Muscle of leg (tissue), 16 donors: Measurements from ENCODE around the gene OR4C45. TPM values are rescaled to one million over a fixed set of nuclear protein-coding genes. Genes with fewer than 3 reads are reported as not detected.
"Not testable (repeated sequence)": the region's sequence is repeated elsewhere in the genome, so short reads cannot be mapped to it uniquely, and the experiment has no call there.

Source experiments
- DNase-seq: peaks from one replicate; pipeline ENCODE4 v3.0.0; 2013
- H3K27ac ChIP-seq: one replicate; pipeline ENCODE4 v1.5.1; 2013; ENCODE audit warnings: mild to moderate bottlenecking, low read length, control low read depth
- H3K27me3 ChIP-seq: one replicate; pipeline ENCODE4 v1.6.1; 2013; ENCODE audit warnings: low read length; ENCODE audit not compliant: control insufficient read depth, insufficient read depth
- H3K36me3 ChIP-seq: one replicate; pipeline ENCODE4 v1.6.1; 2013; ENCODE audit warnings: low read length; ENCODE audit not compliant: control insufficient read depth, insufficient read depth
- H3K4me1 ChIP-seq: one replicate; pipeline ENCODE4 v1.6.1; 2013; ENCODE audit warnings: low read length; ENCODE audit not compliant: control insufficient read depth, insufficient read depth
- H3K4me3 ChIP-seq: one replicate; pipeline ENCODE4 v1.5.1; 2013; ENCODE audit warnings: low read length, control low read depth
- H3K9me3 ChIP-seq: replicated peaks from 2 replicates; pipeline ENCODE4 v1.6.1; 2013; ENCODE audit warnings: low read depth, low read length; ENCODE audit not compliant: control insufficient read depth
- WGBS: methylation state at CpG from one replicate; pipeline ENCODE4 v1.1.5; 2013; ENCODE audit warnings: missing lambda C conversion rate; ENCODE audit not compliant: insufficient coverage; 5-methylcytosine and 5-hydroxymethylcytosine counted together
- long read RNA-seq, 11 donors: transcript quantifications; one replicate each; lab custom pipeline, GENCODE V29; 2026
- polyA plus RNA-seq, 8 donors: library from polyadenylated mRNA; unstranded; fragments of 120-200 nt; gene quantifications; one replicate each; pipeline versions ENCODE4 v1.2.1 to v1.2.3, GENCODE V29; 2013; ENCODE audit warnings: inconsistent platforms in 1 of 8, low replicate concordance in 1 of 8; ENCODE audit not compliant: insufficient read length in 8 of 8, insufficient read depth in 1 of 8
- total RNA-seq: library from RNA; stranded (reverse); fragments of 120-200 nt; gene quantifications from one replicate; pipeline ENCODE4 v1.2.4, GENCODE V29; 2013

The OR4C45 gene
- total RNA-seq, result not detected
- polyA plus RNA-seq, result not detected
- long read RNA-seq, donor 1, result 0 reads
- long read RNA-seq, donor 2, result 0 reads
- long read RNA-seq, donor 3, result 0 reads
- long read RNA-seq, donor 4, result 0 reads
- long read RNA-seq, donor 5, result 0 reads
- long read RNA-seq, donor 6, result 0 reads
- long read RNA-seq, donor 7, result 0 reads
- long read RNA-seq, donor 8, result 0 reads
- long read RNA-seq, donor 9, result 0 reads
- long read RNA-seq, donor 10, result 0 reads
- long read RNA-seq, donor 11, result 0 reads

GRCh38 chr11:50032574-50032973, at the start of gene OR4C45:
Gene OR4C45, plus strand, starts transcription at chr11:50032874.
- Histone ChIP-seq H3K27ac (no peak within 1 kb of the TSS), H3K4me3 (no peak within 1 kb of the TSS), H3K27me3 (no peaks in the 10 kb centered on the region), H3K4me1 (no peaks in the 10 kb centered on the region), H3K36me3 (no peaks in the 10 kb centered on the region), H3K9me3 (peaks cover 25% of the 10 kb centered on the region)
- no peak for DNase-seq

GRCh38 chr11:49995565-49995964, 37.1 kb upstream of the OR4C45 start:
- Histone ChIP-seq H3K27ac (no peak overlapping the region), H3K9me3 (peaks cover 37% of the 10 kb centered on the region), H3K27me3 (no peaks in the 10 kb centered on the region), H3K36me3 (no peaks in the 10 kb centered on the region), H3K4me3 (no peak overlapping the region), H3K4me1 (no peaks in the 10 kb centered on the region)
- 40% methylated on average over 1 of the region's 6 CpGs for WGBS
- DNase-seq, result peak; percentile 0

- Histone ChIP-seq H3K4me3 (no peak overlapping the region), H3K27ac (no peak overlapping the region), H3K4me1 (no peaks in the 10 kb centered on the region), H3K9me3 (peaks cover 27% of the 10 kb centered on the region), H3K36me3 (no peaks in the 10 kb centered on the region), H3K27me3 (no peaks in the 10 kb centered on the region)
- no CpG with 5 or more reads among the region's 1 CpG for WGBS
- DNase-seq, result no peak
Observed at GRCh38 chr11:50030193-50030592, 2.5 kb upstream of the OR4C45 start.

- H3K4me3 ChIP-seq, H3K4me1 ChIP-seq: not testable (repeated sequence)
Observed at GRCh38 chr11:50036239-50036638, 3.6 kb downstream of the OR4C45 start.

GRCh38 chr11:50037251-50037650, 4.6 kb downstream of the OR4C45 start:
- no peak for DNase-seq
- H3K9me3 ChIP-seq, result peaks cover 20% of the 10 kb centered on the region
- no peak overlapping the region for H3K27ac ChIP-seq
- no peak overlapping the region for H3K4me3 ChIP-seq
- no peaks in the 10 kb centered on the region for H3K4me1 ChIP-seq
- H3K27me3 ChIP-seq, result no peaks in the 10 kb centered on the region
- H3K36me3 ChIP-seq, result no peaks in the 10 kb centered on the region
- WGBS, result 63% methylated on average over 1 of the region's 1 CpG

More at GRCh38 chr11:50036239-50036638, 3.6 kb downstream of the OR4C45 start:
- H3K27ac ChIP-seq, H3K27me3 ChIP-seq, H3K36me3 ChIP-seq, DNase-seq: not testable (repeated sequence)
- H3K9me3 ChIP-seq, result peaks cover 17% of the 10 kb centered on the region

- Histone ChIP-seq H3K27ac (no peak overlapping the region), H3K36me3 (no peaks in the 10 kb centered on the region), H3K27me3 (no peaks in the 10 kb centered on the region), H3K9me3 (peaks cover 13% of the 10 kb centered on the region), H3K4me3 (no peak overlapping the region), H3K4me1 (no peaks in the 10 kb centered on the region)
- no peak for DNase-seq
- WGBS, result no CpG with 5 or more reads among the region's 2 CpGs
Observed at GRCh38 chr11:50044647-50045046, 12.0 kb downstream of the OR4C45 start.

- 89% methylated on average over 11 of the region's 22 CpGs for WGBS
- not testable (repeated sequence) for H3K36me3 ChIP-seq, H3K4me1 ChIP-seq, H3K4me3 ChIP-seq, H3K27me3 ChIP-seq, DNase-seq, H3K27ac ChIP-seq
- peaks cover 28% of the 10 kb centered on the region for H3K9me3 ChIP-seq
Observed at GRCh38 chr11:50063056-50063455, 30.4 kb downstream of the OR4C45 start.

- no peak overlapping the region for H3K27ac ChIP-seq
- WGBS, result 58% methylated on average over 3 of the region's 3 CpGs
- DNase-seq, result no peak
- peaks cover 64% of the 10 kb centered on the region for H3K9me3 ChIP-seq
- no peaks in the 10 kb centered on the region for H3K4me1 ChIP-seq
- no peaks in the 10 kb centered on the region for H3K36me3 ChIP-seq
- H3K4me3 ChIP-seq, result no peak overlapping the region
- H3K27me3 ChIP-seq, result no peaks in the 10 kb centered on the region
Observed at GRCh38 chr11:50070389-50070788, 37.7 kb downstream of the OR4C45 start.

GRCh38 chr11:50071584-50072225, 39.0 kb downstream of the OR4C45 start:
- H3K4me1 ChIP-seq, result no peaks in the 10 kb centered on the region
- H3K36me3 ChIP-seq, result no peaks in the 10 kb centered on the region
- no peaks in the 10 kb centered on the region for H3K27me3 ChIP-seq
- WGBS, result 69% methylated on average over 9 of the region's 9 CpGs
- H3K27ac ChIP-seq, result no peak overlapping the region
- DNase-seq, result no peak
- H3K9me3 ChIP-seq, result peaks cover 72% of the 10 kb centered on the region
- H3K4me3 ChIP-seq, result no peak overlapping the region

GRCh38 chr11:50072226-50073112, 39.8 kb downstream of the OR4C45 start:
- H3K27me3 ChIP-seq, result no peaks in the 10 kb centered on the region
- no peak overlapping the region for H3K27ac ChIP-seq
- DNase-seq, result no peak
- 67% methylated on average over 12 of the region's 12 CpGs for WGBS
- no peaks in the 10 kb centered on the region for H3K4me1 ChIP-seq
- H3K36me3 ChIP-seq, result no peaks in the 10 kb centered on the region
- H3K9me3 ChIP-seq, result peaks cover 80% of the 10 kb centered on the region
- no peak overlapping the region for H3K4me3 ChIP-seq
